PFSK-1 (cell line): Measurements from ENCODE around the gene MAPK14.

Experiments
- FOXP2 ChIP-seq: optimal IDR thresholded peaks from 2 replicates; pipeline ENCODE3; 2011; ENCODE audit warnings: borderline replicate concordance, control low read depth, inconsistent platforms; ENCODE audit not compliant: insufficient read depth; ENCODE audit errors: extremely low read length, extremely low read depth
- POLR2AphosphoS5 ChIP-seq: IDR thresholded peaks from 2 replicates; pipeline ENCODE4 v1.6.1; 2012; ENCODE audit warnings: low read depth, mild to moderate bottlenecking, control low read depth, low read length, moderate library complexity
- REST ChIP-seq, 2 experiments: IDR thresholded peaks; 2 replicates each; pipeline versions ENCODE4 v1.6.1 to v1.8.0; 2011 to 2012; ENCODE audit warnings: low read depth in 2 of 2, low read length in 2 of 2, control low read depth in 1 of 2, inconsistent platforms in 1 of 2, mild to moderate bottlenecking in 1 of 2, moderate library complexity in 1 of 2; ENCODE audit not compliant: insufficient read depth in 1 of 2
- SIN3A ChIP-seq: IDR thresholded peaks from 2 replicates; pipeline ENCODE4 v1.6.1; 2012; ENCODE audit warnings: mild to moderate bottlenecking, low read length, moderate library complexity, borderline replicate concordance; ENCODE audit not compliant: insufficient read depth
- TAF1 ChIP-seq: IDR thresholded peaks from 2 replicates; pipeline ENCODE4 v1.6.1; 2012; ENCODE audit warnings: low read length, control low read depth, borderline replicate concordance; ENCODE audit not compliant: insufficient read depth

MAPK14 gene

GRCh38 chr6:36150283-36150682 lies 122.7 kb downstream of the MAPK14 start:
- TF ChIP-seq TAF1 = no peak
- TF ChIP-seq SIN3A = no peak
- TF ChIP-seq FOXP2 = no peak
- TF ChIP-seq REST (IDR thresholded peaks at IDR 0.05; ENCODE audit: insufficient read depth in 1 of 2, low read depth in 2 of 2, low read length in 2 of 2) = no peak

- TF ChIP-seq TAF1 = no peak
Observed at GRCh38 chr6:36154286-36154685, 126.7 kb downstream of the MAPK14 start.

- no peak for TF ChIP-seq FOXP2
Observed at GRCh38 chr6:36155662-36156061, 128.1 kb downstream of the MAPK14 start.

GRCh38 chr6:36160147-36160760 lies 132.6 kb downstream of the MAPK14 start:
- TF ChIP-seq POLR2AphosphoS5 (no peak), SIN3A (no peak), TAF1 (no peak), REST (IDR thresholded peaks at IDR 0.05; ENCODE audit: insufficient read depth in 1 of 2, low read depth in 2 of 2, low read length in 2 of 2) (no peak), FOXP2 (no peak)
